ENCODE measurements around the gene CYCS.

CYCS gene

GRCh38 chr7:25158966-25159365 is 33.9 kb upstream of the CYCS start:
- Histone ChIP-seq H3K9me3 (ENCODE audit: insufficient read depth, low read length) (no peaks in the 10 kb centered on the region), H3K27me3 (ENCODE audit: insufficient read depth, insufficient read length) (no peaks in the 10 kb centered on the region), H3K36me3 (ENCODE audit: insufficient read depth, insufficient read length, low read length) (peaks cover 17% of the 10 kb centered on the region), H3K4me3 (ENCODE audit: insufficient read length, low read depth) (no peak overlapping the region), H3K4me1 (ENCODE audit: insufficient read depth, insufficient read length) (no peaks in the 10 kb centered on the region), H3K9ac (ENCODE audit: insufficient read length, low read depth) (no peak overlapping the region)
- no peak for DNase-seq (ENCODE audit: low read depth, low spot score)
- TF ChIP-seq SUZ12 (IDR thresholded peaks at IDR 0.05; ENCODE audit: extremely low read depth, insufficient read depth, insufficient read length) (no peak), ZNF274 (IDR thresholded peaks at IDR 0.05; ENCODE audit: low read depth, low read length) (no peak), YY1 (IDR thresholded peaks at IDR 0.05; ENCODE audit: insufficient read depth, insufficient read length) (no peak)

GRCh38 chr7:25151773-25152172 is 26.7 kb upstream of the CYCS start:
- Histone ChIP-seq H3K4me3 (ENCODE audit: insufficient read length, low read depth) (no peak overlapping the region), H3K4me1 (ENCODE audit: insufficient read depth, insufficient read length) (peaks cover 2% of the 10 kb centered on the region), H3K27me3 (ENCODE audit: insufficient read depth, insufficient read length) (no peaks in the 10 kb centered on the region), H3K36me3 (ENCODE audit: insufficient read depth, insufficient read length, low read length) (peaks cover 11% of the 10 kb centered on the region), H3K9me3 (ENCODE audit: insufficient read depth, low read length) (no peaks in the 10 kb centered on the region), H3K9ac (ENCODE audit: insufficient read length, low read depth) (no peak overlapping the region)
- no peak for DNase-seq (ENCODE audit: low read depth, low spot score)
- TF ChIP-seq YY1 (IDR thresholded peaks at IDR 0.05; ENCODE audit: insufficient read depth, insufficient read length) (no peak), SUZ12 (IDR thresholded peaks at IDR 0.05; ENCODE audit: extremely low read depth, insufficient read depth, insufficient read length) (no peak), ZNF274 (IDR thresholded peaks at IDR 0.05; ENCODE audit: low read depth, low read length) (no peak)

- TF ChIP-seq ZNF274 (IDR thresholded peaks at IDR 0.05; ENCODE audit: low read depth, low read length): no peak
- no peak for TF ChIP-seq YY1 (IDR thresholded peaks at IDR 0.05; ENCODE audit: insufficient read depth, insufficient read length)
- TF ChIP-seq SUZ12 (IDR thresholded peaks at IDR 0.05; ENCODE audit: extremely low read depth, insufficient read depth, insufficient read length): no peak
- H3K4me1 ChIP-seq (ENCODE audit: insufficient read depth, insufficient read length): peaks cover 2% of the 10 kb centered on the region
- H3K4me3 ChIP-seq (ENCODE audit: insufficient read length, low read depth): no peak overlapping the region
- H3K9ac ChIP-seq (ENCODE audit: insufficient read length, low read depth): no peak overlapping the region
- H3K27me3 ChIP-seq (ENCODE audit: insufficient read depth, insufficient read length): no peaks in the 10 kb centered on the region
- peaks cover 7% of the 10 kb centered on the region for H3K36me3 ChIP-seq (ENCODE audit: insufficient read depth, insufficient read length, low read length)
- H3K9me3 ChIP-seq (ENCODE audit: insufficient read depth, low read length): no peaks in the 10 kb centered on the region
- DNase-seq (ENCODE audit: low read depth, low spot score): peak; percentile 59
These were observed 24.8 kb upstream of the CYCS start for GRCh38 chr7:25149836-25150235.

DNA sequence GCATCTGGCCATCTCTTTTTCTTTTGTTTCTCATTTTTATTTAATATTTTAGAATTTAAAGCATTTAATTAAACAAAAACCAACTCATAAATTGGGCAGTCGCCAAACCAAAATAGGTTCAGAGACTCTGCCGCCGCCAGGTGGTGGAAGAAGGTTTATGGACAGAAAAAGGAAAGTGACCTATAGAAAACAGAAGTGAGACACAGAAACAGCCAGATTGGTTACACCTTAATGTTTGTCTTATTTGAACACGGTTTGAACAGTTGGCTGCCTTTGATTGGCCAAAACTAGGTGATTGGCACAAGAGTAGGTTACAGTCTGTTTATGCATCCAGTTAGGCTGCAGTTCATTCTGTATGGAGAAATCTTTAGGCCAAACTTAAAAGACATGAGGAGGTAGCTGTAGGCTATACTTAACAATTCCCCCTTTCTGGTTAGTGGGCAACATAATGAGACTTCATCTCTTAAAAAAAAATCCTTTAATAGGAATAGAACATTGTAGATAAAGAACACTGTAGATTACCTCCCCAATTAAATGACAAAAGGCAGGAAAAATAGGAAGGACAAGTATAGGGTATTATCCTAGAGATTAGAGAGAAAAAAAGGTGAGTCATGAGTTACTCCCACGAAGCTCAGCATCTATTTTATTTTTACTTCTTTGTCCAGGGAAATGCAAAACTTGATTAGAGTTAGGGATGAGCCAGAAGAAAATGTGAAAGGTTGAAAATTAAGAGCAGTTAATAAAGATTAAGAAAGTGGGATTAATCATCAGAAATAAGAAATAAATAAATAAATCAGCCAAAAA is 23.9 kb upstream of the CYCS start:
- no peak for TF ChIP-seq SUZ12 (IDR thresholded peaks at IDR 0.05; ENCODE audit: extremely low read depth, insufficient read depth, insufficient read length)
- TF ChIP-seq ZNF274 (IDR thresholded peaks at IDR 0.05; ENCODE audit: low read depth, low read length): no peak
- no peak for TF ChIP-seq YY1 (IDR thresholded peaks at IDR 0.05; ENCODE audit: insufficient read depth, insufficient read length)
- Histone ChIP-seq H3K4me1 (ENCODE audit: insufficient read depth, insufficient read length) (peaks cover 2% of the 10 kb centered on the region), H3K4me3 (ENCODE audit: insufficient read length, low read depth) (no peak overlapping the region), H3K9me3 (ENCODE audit: insufficient read depth, low read length) (no peaks in the 10 kb centered on the region), H3K9ac (ENCODE audit: insufficient read length, low read depth) (no peak overlapping the region), H3K36me3 (ENCODE audit: insufficient read depth, insufficient read length, low read length) (no peaks in the 10 kb centered on the region), H3K27me3 (ENCODE audit: insufficient read depth, insufficient read length) (no peaks in the 10 kb centered on the region)
- DNase-seq (ENCODE audit: low read depth, low spot score): no peak

- TF ChIP-seq YY1 (IDR thresholded peaks at IDR 0.05; ENCODE audit: insufficient read depth, insufficient read length) (no peak), ZNF274 (IDR thresholded peaks at IDR 0.05; ENCODE audit: low read depth, low read length) (no peak), SUZ12 (IDR thresholded peaks at IDR 0.05; ENCODE audit: extremely low read depth, insufficient read depth, insufficient read length) (no peak)
- Histone ChIP-seq H3K27me3 (ENCODE audit: insufficient read depth, insufficient read length) (no peaks in the 10 kb centered on the region), H3K9me3 (ENCODE audit: insufficient read depth, low read length) (no peaks in the 10 kb centered on the region), H3K36me3 (ENCODE audit: insufficient read depth, insufficient read length, low read length) (no peaks in the 10 kb centered on the region), H3K4me3 (ENCODE audit: insufficient read length, low read depth) (no peak overlapping the region), H3K4me1 (ENCODE audit: insufficient read depth, insufficient read length) (no peaks in the 10 kb centered on the region), H3K9ac (ENCODE audit: insufficient read length, low read depth) (no peak overlapping the region)
- DNase-seq (ENCODE audit: low read depth, low spot score): no peak
These were observed 18.7 kb upstream of the CYCS start for GRCh38 chr7:25143763-25144162.

DNA sequence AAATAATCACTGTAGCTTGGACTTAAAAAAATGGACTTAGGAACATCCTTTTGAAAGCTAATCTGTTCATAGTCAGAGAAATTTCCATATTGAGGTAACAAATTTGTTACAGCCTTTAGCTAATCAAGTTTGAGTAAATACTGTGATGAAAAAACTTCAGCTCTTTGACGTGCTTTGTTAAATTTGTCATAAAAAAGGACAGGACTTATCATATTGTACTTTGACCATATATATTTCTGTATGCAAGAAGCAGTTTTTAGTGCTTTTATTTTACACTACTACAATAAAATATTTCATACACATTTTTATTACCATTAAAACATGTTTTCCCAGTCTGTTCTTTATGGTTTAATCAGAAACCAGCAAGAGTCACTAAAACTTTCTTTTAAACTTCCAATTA is 14.5 kb upstream of the CYCS start:
- no peaks in the 10 kb centered on the region for H3K9me3 ChIP-seq (ENCODE audit: insufficient read depth, low read length)

DNA sequence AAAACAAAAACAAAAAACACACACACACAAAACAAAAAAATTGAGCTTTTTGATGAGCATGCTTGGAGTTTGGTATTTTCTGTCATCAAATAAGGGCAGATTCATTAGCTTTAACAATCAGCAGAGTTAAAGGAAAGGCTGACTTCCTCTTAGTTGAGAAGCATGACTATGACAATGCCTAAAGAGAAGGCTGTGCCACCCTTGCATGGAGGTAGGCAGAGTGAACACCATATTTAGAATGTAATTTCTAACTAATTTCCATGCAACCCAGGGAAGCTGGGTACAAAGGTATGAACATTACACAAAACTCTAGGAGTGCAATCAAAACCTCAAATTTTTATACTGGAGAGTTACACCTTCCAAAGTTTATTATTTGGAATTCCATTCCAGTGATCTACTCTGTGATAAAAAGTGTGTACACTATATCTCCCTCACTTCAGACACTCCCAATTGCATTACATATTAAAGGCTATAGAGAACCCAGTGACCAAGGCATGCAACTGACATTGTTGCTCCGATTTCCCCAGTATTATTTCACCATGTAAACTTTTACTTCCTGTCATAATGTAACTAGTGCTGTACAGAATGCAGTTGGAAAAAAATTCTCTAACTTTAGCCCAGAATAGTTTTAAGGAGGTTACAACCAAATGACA is 9.4 kb upstream of the CYCS start:
- no peaks in the 10 kb centered on the region for H3K36me3 ChIP-seq (ENCODE audit: insufficient read depth, insufficient read length, low read length)
- H3K9me3 ChIP-seq (ENCODE audit: insufficient read depth, low read length): no peaks in the 10 kb centered on the region
- TF ChIP-seq SUZ12 (IDR thresholded peaks at IDR 0.05; ENCODE audit: extremely low read depth, insufficient read depth, insufficient read length) (no peak), ZNF274 (IDR thresholded peaks at IDR 0.05; ENCODE audit: low read depth, low read length) (no peak), YY1 (IDR thresholded peaks at IDR 0.05; ENCODE audit: insufficient read depth, insufficient read length) (no peak)
- no peaks in the 10 kb centered on the region for H3K4me1 ChIP-seq (ENCODE audit: insufficient read depth, insufficient read length)
- H3K27me3 ChIP-seq (ENCODE audit: insufficient read depth, insufficient read length): no peaks in the 10 kb centered on the region
- H3K9ac ChIP-seq (ENCODE audit: insufficient read length, low read depth): no peak overlapping the region
- DNase-seq (ENCODE audit: low read depth, low spot score): no peak
- H3K4me3 ChIP-seq (ENCODE audit: insufficient read length, low read depth): no peak overlapping the region

More for the DNA sequence above, 14.5 kb upstream of the CYCS start:
- TF ChIP-seq ZNF274 (IDR thresholded peaks at IDR 0.05; ENCODE audit: low read depth, low read length) (no peak), SUZ12 (IDR thresholded peaks at IDR 0.05; ENCODE audit: extremely low read depth, insufficient read depth, insufficient read length) (no peak), YY1 (IDR thresholded peaks at IDR 0.05; ENCODE audit: insufficient read depth, insufficient read length) (no peak)
- H3K36me3 ChIP-seq (ENCODE audit: insufficient read depth, insufficient read length, low read length): no peaks in the 10 kb centered on the region
- H3K9ac ChIP-seq (ENCODE audit: insufficient read length, low read depth): no peak overlapping the region
- H3K27me3 ChIP-seq (ENCODE audit: insufficient read depth, insufficient read length): no peaks in the 10 kb centered on the region
- no peak overlapping the region for H3K4me3 ChIP-seq (ENCODE audit: insufficient read length, low read depth)
- no peaks in the 10 kb centered on the region for H3K4me1 ChIP-seq (ENCODE audit: insufficient read depth, insufficient read length)
- no peak for DNase-seq (ENCODE audit: low read depth, low spot score)
